ENCODE data around the gene ATOH8.

DNA sequence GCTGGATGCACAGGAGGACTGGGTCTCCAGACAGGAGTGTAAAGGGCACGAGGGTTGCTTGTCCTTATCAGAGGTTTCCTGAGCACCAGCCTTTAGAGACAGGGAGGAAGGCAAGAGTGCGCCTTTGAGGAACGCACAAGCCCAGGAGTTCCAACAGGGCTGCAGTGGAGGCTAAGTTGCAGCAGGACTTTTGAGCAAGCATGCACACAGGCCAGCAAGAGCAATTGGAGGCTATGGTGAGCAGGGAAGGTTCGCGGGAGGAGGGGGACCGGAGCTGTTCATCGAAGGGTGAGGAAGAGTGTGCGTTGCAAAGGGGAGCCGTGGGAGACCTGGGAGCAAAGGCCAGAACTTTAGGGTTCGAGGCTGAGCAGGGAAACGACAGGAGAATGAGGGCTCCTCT lies 2.2 kb upstream of the ATOH8 start:
- TF ChIP-seq, protein P1, sequence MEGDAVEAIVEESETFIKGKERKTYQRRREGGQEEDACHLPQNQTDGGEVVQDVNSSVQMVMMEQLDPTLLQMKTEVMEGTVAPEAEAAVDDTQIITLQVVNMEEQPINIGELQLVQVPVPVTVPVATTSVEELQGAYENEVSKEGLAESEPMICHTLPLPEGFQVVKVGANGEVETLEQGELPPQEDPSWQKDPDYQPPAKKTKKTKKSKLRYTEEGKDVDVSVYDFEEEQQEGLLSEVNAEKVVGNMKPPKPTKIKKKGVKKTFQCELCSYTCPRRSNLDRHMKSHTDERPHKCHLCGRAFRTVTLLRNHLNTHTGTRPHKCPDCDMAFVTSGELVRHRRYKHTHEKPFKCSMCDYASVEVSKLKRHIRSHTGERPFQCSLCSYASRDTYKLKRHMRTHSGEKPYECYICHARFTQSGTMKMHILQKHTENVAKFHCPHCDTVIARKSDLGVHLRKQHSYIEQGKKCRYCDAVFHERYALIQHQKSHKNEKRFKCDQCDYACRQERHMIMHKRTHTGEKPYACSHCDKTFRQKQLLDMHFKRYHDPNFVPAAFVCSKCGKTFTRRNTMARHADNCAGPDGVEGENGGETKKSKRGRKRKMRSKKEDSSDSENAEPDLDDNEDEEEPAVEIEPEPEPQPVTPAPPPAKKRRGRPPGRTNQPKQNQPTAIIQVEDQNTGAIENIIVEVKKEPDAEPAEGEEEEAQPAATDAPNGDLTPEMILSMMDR (IDR thresholded peaks at IDR 0.05; ENCODE audit: borderline replicate concordance, extremely low read depth, low read length, poor library complexity, severe bottlenecking), result no peak
- no peak for TF ChIP-seq EZH2 (IDR thresholded peaks at IDR 0.05; ENCODE audit: borderline replicate concordance, low read depth, low read length, severe bottlenecking)

Data from DND-41 (cell line).